PC-9 (cell line): ENCODE results near the gene OR2S2. TPM values are rescaled to one million over a fixed set of nuclear protein-coding genes. Genes with fewer than 3 reads are reported as not detected.

Experiments used
- BruUV-seq: library from RNA; stranded (reverse); fragments of 400-500 nt; replicated peaks from 2 replicates; lab custom pipeline; 2021; lab: Mats Ljungman, UMichigan
- CTCF ChIA-PET: fragments of 300-600 bp; sonication (Branson Sonifier 250); formaldehyde crosslinking; loops from one replicate; lab custom pipeline; 2022; ENCODE audit warnings: antibody characterized with exemption; lab: Charles Lee
- POLR2A ChIA-PET: fragments of 300-600 bp; sonication (Branson Sonifier 250); formaldehyde crosslinking; loops from one replicate; lab custom pipeline; 2022; ENCODE audit warnings: antibody characterized with exemption; ENCODE audit not compliant: unreplicated experiment; lab: Charles Lee
- DNase-seq, 2 experiments: peaks; one replicate each; pipeline versions ENCODE4 v3.0.0 to v3.0.0-alpha.2; 2015 to 2022; ENCODE audit warnings: mixed read lengths in 1 of 2
- H2AFZ ChIP-seq: fragments of 200-600 bp; sonication (generic); 2 replicates; pipeline ENCODE4 v1.8.1; 2017; ENCODE audit warnings: antibody characterized with exemption
- H3F3A ChIP-seq: fragments of 200-600 bp; sonication (generic); 2 replicates; pipeline ENCODE4 v1.8.1; 2017; ENCODE audit warnings: antibody characterized with exemption, mild to moderate bottlenecking, low read depth; ENCODE audit not compliant: insufficient read depth
- H3K27ac ChIP-seq: fragments of 200-600 bp; sonication (generic); 2 replicates; pipeline ENCODE4 v1.6.1; 2016; ENCODE audit warnings: mixed run types
- H3K27me3 ChIP-seq: fragments of 200-600 bp; sonication (generic); 2 replicates; pipeline ENCODE4 v1.6.1; 2016; ENCODE audit warnings: low read depth, mixed run types; ENCODE audit not compliant: insufficient read depth
- H3K36me3 ChIP-seq: fragments of 200-600 bp; sonication (generic); 2 replicates; pipeline ENCODE4 v1.6.1; 2016; ENCODE audit warnings: low read depth, mixed run types
- H3K4me1 ChIP-seq: fragments of 200-600 bp; sonication (generic); replicated peaks from 2 replicates; pipeline ENCODE4 v1.6.1; 2016; ENCODE audit warnings: mixed run types; ENCODE audit not compliant: insufficient read depth
- H3K4me2 ChIP-seq: fragments of 200-600 bp; sonication (generic); 2 replicates; pipeline ENCODE4 v1.6.1; 2017; ENCODE audit warnings: mixed run types
- H3K4me3 ChIP-seq: fragments of 200-600 bp; sonication (generic); 2 replicates; pipeline ENCODE4 v1.6.1; 2016; ENCODE audit warnings: mixed run types
- H3K79me2 ChIP-seq: fragments of 200-600 bp; sonication (generic); 2 replicates; pipeline ENCODE4 v1.6.1; 2017; ENCODE audit warnings: low read depth, mixed run types
- H3K9me2 ChIP-seq: fragments of 200-600 bp; sonication (generic); 2 replicates; pipeline ENCODE4 v1.8.1; 2017; ENCODE audit warnings: mild to moderate bottlenecking; ENCODE audit not compliant: insufficient read depth
- H3K9me3 ChIP-seq: fragments of 200-600 bp; sonication (generic); 2 replicates; pipeline ENCODE4 v1.8.1; 2016; ENCODE audit warnings: low read depth; ENCODE audit not compliant: insufficient read depth
- H4K20me1 ChIP-seq: fragments of 200-600 bp; sonication (generic); 2 replicates; pipeline ENCODE4 v1.8.1; 2017; ENCODE audit not compliant: insufficient read depth
- EZH2 ChIP-seq: fragments of 200-600 bp; sonication (generic); IDR thresholded peaks from 2 replicates; pipeline ENCODE4 v1.8.0; 2017; ENCODE audit warnings: antibody characterized with exemption, low read depth
- intact Hi-C: fragments of 100-400 bp; cut with micrococcal nuclease; formaldehyde crosslinking; loops from one replicate; pipeline ENCODE4 v1.10.0; 2022; ENCODE audit not compliant: unreplicated experiment
- total RNA-seq: library from RNA; stranded (reverse); gene quantifications from 2 replicates; pipeline ENCODE4 v1.2.3, GENCODE V29; 2021
- TF ChIP-seq, protein P1 (sequence below): fragments of 200-600 bp; sonication (generic); conservative IDR thresholded peaks from 2 replicates; pipeline ENCODE4 v1.6.1; 2017; ENCODE audit warnings: mixed run types, antibody characterized with exemption, mild to moderate bottlenecking, moderate library complexity

The OR2S2 gene
- total RNA-seq, 1 experiment from 2014 or later, result not detected

GRCh38 chr9:35980289-35981011 is 22.5 kb upstream of the OR2S2 start:
- H3F3A ChIP-seq, result no peaks in the 10 kb centered on the region
- POLR2A ChIA-PET, result no interaction called here
- CTCF ChIA-PET, result no interaction called here

GRCh38 chr9:35978792-35979191 is 20.8 kb upstream of the OR2S2 start:
- H2AFZ ChIP-seq, result no peak overlapping the region
- POLR2A ChIA-PET, result no interaction called here
- H4K20me1 ChIP-seq, result no peaks in the 10 kb centered on the region
- intact Hi-C loops, result no loop called here
- no peaks in the 10 kb centered on the region for H3F3A ChIP-seq
- BruUV-seq, result no TSS peak
- no peak for TF ChIP-seq EZH2
- TF ChIP-seq, protein P1, sequence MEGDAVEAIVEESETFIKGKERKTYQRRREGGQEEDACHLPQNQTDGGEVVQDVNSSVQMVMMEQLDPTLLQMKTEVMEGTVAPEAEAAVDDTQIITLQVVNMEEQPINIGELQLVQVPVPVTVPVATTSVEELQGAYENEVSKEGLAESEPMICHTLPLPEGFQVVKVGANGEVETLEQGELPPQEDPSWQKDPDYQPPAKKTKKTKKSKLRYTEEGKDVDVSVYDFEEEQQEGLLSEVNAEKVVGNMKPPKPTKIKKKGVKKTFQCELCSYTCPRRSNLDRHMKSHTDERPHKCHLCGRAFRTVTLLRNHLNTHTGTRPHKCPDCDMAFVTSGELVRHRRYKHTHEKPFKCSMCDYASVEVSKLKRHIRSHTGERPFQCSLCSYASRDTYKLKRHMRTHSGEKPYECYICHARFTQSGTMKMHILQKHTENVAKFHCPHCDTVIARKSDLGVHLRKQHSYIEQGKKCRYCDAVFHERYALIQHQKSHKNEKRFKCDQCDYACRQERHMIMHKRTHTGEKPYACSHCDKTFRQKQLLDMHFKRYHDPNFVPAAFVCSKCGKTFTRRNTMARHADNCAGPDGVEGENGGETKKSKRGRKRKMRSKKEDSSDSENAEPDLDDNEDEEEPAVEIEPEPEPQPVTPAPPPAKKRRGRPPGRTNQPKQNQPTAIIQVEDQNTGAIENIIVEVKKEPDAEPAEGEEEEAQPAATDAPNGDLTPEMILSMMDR, result no peak
- H3K36me3 ChIP-seq, result no peaks in the 10 kb centered on the region
- DNase-seq, result no peak
- H3K4me1 ChIP-seq, result no peaks in the 10 kb centered on the region
- H3K4me2 ChIP-seq, result no peak overlapping the region
- H3K4me3 ChIP-seq, result no peak overlapping the region
- no peaks in the 10 kb centered on the region for H3K27me3 ChIP-seq
- H3K9me3 ChIP-seq, result peaks cover 6% of the 10 kb centered on the region; the same call in 1 of the 2 replicates
- CTCF ChIA-PET, result no interaction called here
- H3K27ac ChIP-seq, result no peak overlapping the region
- no peaks in the 10 kb centered on the region for H3K79me2 ChIP-seq
- no peaks in the 10 kb centered on the region for H3K9me2 ChIP-seq

More at GRCh38 chr9:35980289-35981011, 22.5 kb upstream of the OR2S2 start:
- Histone ChIP-seq H3K4me1 (no peaks in the 10 kb centered on the region), H4K20me1 (no peaks in the 10 kb centered on the region), H3K36me3 (no peaks in the 10 kb centered on the region), H3K9me3 (no peaks in the 10 kb centered on the region), H3K9me2 (no peaks in the 10 kb centered on the region), H2AFZ (no peak overlapping the region), H3K4me2 (no peak overlapping the region), H3K79me2 (no peaks in the 10 kb centered on the region), H3K4me3 (no peak overlapping the region), H3K27ac (no peak overlapping the region), H3K27me3 (no peaks in the 10 kb centered on the region)
- no TSS peak for BruUV-seq
- no peak for TF ChIP-seq EZH2
- TF ChIP-seq, protein P1, result no peak
- no peak for DNase-seq
- intact Hi-C loops, result no loop called here

GRCh38 chr9:35976726-35977125 is 18.8 kb upstream of the OR2S2 start:
- CTCF ChIA-PET, result no interaction called here
- Histone ChIP-seq H3K27me3 (no peaks in the 10 kb centered on the region), H3K36me3 (no peaks in the 10 kb centered on the region), H3K79me2 (no peaks in the 10 kb centered on the region), H3K9me3 (peaks cover 6% of the 10 kb centered on the region; the same call in 1 of the 2 replicates), H3K4me2 (no peak overlapping the region), H3K4me1 (no peaks in the 10 kb centered on the region), H3K27ac (no peak overlapping the region), H3K9me2 (no peaks in the 10 kb centered on the region), H3K4me3 (no peak overlapping the region), H4K20me1 (no peaks in the 10 kb centered on the region), H2AFZ (no peak overlapping the region), H3F3A (no peaks in the 10 kb centered on the region)
- no TSS peak for BruUV-seq
- intact Hi-C loops, result no loop called here
- no peak for DNase-seq
- POLR2A ChIA-PET, result interaction anchor here (0.6 kb wide), 1 partner anchor 497 kb away, joined by 3 read pairs; no protein-coding TSS in a partner anchor
- TF ChIP-seq, protein P1, result no peak
- TF ChIP-seq EZH2, result no peak
